PC-3 (cell line): Measurements from ENCODE around the gene GPC5. TPM values are rescaled to one million over a fixed set of nuclear protein-coding genes. Genes with fewer than 3 reads are reported as not detected.

ENCODE experiments used
- ATAC-seq: fragments of 200-7000 bp; cut with Tn5 transposase; 2 replicates; pipeline ENCODE4 v1.9.1; 2020; ENCODE audit warnings: mild to moderate bottlenecking, moderate library complexity
- BruUV-seq: library from RNA; stranded (reverse); fragments of 400-500 nt; replicated peaks from 2 replicates; lab custom pipeline; 2021; lab: Mats Ljungman, UMichigan
- CTCF ChIA-PET: fragments of 300-600 bp; sonication (Branson Sonifier 250); formaldehyde crosslinking; loops from one replicate; lab custom pipeline; 2022; ENCODE audit warnings: antibody characterized with exemption; lab: Charles Lee
- POLR2A ChIA-PET: fragments of 300-600 bp; sonication (Branson Sonifier 250); formaldehyde crosslinking; loops from one replicate; lab custom pipeline; 2022; ENCODE audit warnings: antibody characterized with exemption; ENCODE audit not compliant: unreplicated experiment; lab: Charles Lee
- DNase-seq: peaks from one replicate; pipeline ENCODE4 v3.0.0-alpha.2; 2015
- H2AFZ ChIP-seq: fragments of 300-600 bp; sonication (generic); 2 replicates; pipeline ENCODE4 v1.6.0; 2016; ENCODE audit warnings: antibody characterized with exemption, low read length
- H3F3A ChIP-seq: fragments of 300-600 bp; sonication (generic); one replicate; pipeline ENCODE4 v1.6.0; 2017; ENCODE audit warnings: antibody characterized with exemption, low read length, control low read depth, mild to moderate bottlenecking; ENCODE audit not compliant: unreplicated experiment
- H3K27ac ChIP-seq: fragments of 300-600 bp; sonication (generic); 2 replicates; pipeline ENCODE4 v1.5.1; 2016; ENCODE audit warnings: mild to moderate bottlenecking, low read length
- H3K27me3 ChIP-seq: fragments of 300-600 bp; sonication (generic); 2 replicates; pipeline ENCODE4 v1.6.1; 2016; ENCODE audit warnings: low read length, mixed read lengths
- H3K36me3 ChIP-seq: fragments of 300-600 bp; sonication (generic); 2 replicates; pipeline ENCODE4 v1.6.1; 2016; ENCODE audit warnings: low read depth, mixed run types, low read length, mixed read lengths
- H3K4me1 ChIP-seq: fragments of 300-600 bp; sonication (generic); 2 replicates; pipeline ENCODE4 v1.5.1; 2016; ENCODE audit warnings: low read length; ENCODE audit not compliant: insufficient read depth
- H3K4me2 ChIP-seq: fragments of 300-600 bp; sonication (generic); 2 replicates; pipeline ENCODE4 v1.6.0; 2016; ENCODE audit warnings: low read length
- H3K4me3 ChIP-seq: fragments of 300-600 bp; sonication (generic); 2 replicates; pipeline ENCODE4 v1.5.1; 2016; ENCODE audit warnings: mild to moderate bottlenecking, low read length, mixed read lengths
- H3K79me2 ChIP-seq: fragments of 300-600 bp; sonication (generic); 2 replicates; pipeline ENCODE4 v1.6.1; 2017; ENCODE audit warnings: low read length, mixed read lengths
- H3K9ac ChIP-seq: fragments of 300-600 bp; sonication (generic); 2 replicates; pipeline ENCODE4 v1.6.0; 2016; ENCODE audit warnings: mild to moderate bottlenecking, low read length
- H3K9me2 ChIP-seq: fragments of 300-600 bp; sonication (generic); replicated peaks from 2 replicates; pipeline ENCODE4 v1.6.1; 2016; ENCODE audit warnings: mixed run types, low read length, mixed read lengths
- H3K9me3 ChIP-seq: fragments of 300-600 bp; sonication (generic); 2 replicates; pipeline ENCODE4 v1.6.1; 2016; ENCODE audit warnings: low read length, mixed read lengths
- H4K20me1 ChIP-seq: fragments of 300-600 bp; sonication (generic); 2 replicates; pipeline ENCODE4 v1.6.1; 2016; ENCODE audit warnings: low read length, mixed read lengths
- EZH2 ChIP-seq: fragments of 300-600 bp; sonication (generic); IDR thresholded peaks from one replicate; pipeline ENCODE4 v1.6.1; 2017; ENCODE audit warnings: antibody characterized with exemption, mild to moderate bottlenecking, low read length; ENCODE audit not compliant: unreplicated experiment
- EZH2phosphoT487 ChIP-seq: fragments of 300-600 bp; sonication (generic); IDR thresholded peaks from 2 replicates; pipeline ENCODE4 v1.6.1; 2018; ENCODE audit warnings: mild to moderate bottlenecking, antibody characterized with exemption, low read length, borderline replicate concordance
- intact Hi-C: fragments of 100-400 bp; cut with micrococcal nuclease; formaldehyde crosslinking; loops from 2 replicates; pipeline ENCODE4 v1.9.0; 2023
- total RNA-seq: library from RNA; depleted of rRNA; stranded (reverse); fragments of >200 nt; gene quantifications from 2 replicates; pipeline ENCODE4 v1.2.3, GENCODE V29; 2014
- TF ChIP-seq, protein P1 (sequence below): fragments of 300-600 bp; sonication (generic); conservative IDR thresholded peaks from 2 replicates; pipeline ENCODE4 v1.5.1; 2017; ENCODE audit warnings: antibody characterized with exemption, low read depth, mild to moderate bottlenecking, low read length

Gene GPC5
- total RNA-seq, 1 experiment from 2014 or later: not detected

- H3K4me2 ChIP-seq: no peak overlapping the region
- no TSS peak for BruUV-seq
- H3F3A ChIP-seq: no peaks in the 10 kb centered on the region
- no peaks in the 10 kb centered on the region for H4K20me1 ChIP-seq
- no peak overlapping the region for H3K4me3 ChIP-seq
- H3K9me3 ChIP-seq: no peaks in the 10 kb centered on the region
- H3K36me3 ChIP-seq: no peaks in the 10 kb centered on the region
- DNase-seq (no peak), ATAC-seq (no peak)
- ChIA-PET POLR2A (no interaction called here), CTCF (no interaction called here)
- no peaks in the 10 kb centered on the region for H3K9me2 ChIP-seq
- H3K4me1 ChIP-seq: no peaks in the 10 kb centered on the region
- no peak overlapping the region for H3K27ac ChIP-seq
- no peaks in the 10 kb centered on the region for H3K27me3 ChIP-seq
- H3K9ac ChIP-seq: no peak overlapping the region
- TF ChIP-seq, protein P1, sequence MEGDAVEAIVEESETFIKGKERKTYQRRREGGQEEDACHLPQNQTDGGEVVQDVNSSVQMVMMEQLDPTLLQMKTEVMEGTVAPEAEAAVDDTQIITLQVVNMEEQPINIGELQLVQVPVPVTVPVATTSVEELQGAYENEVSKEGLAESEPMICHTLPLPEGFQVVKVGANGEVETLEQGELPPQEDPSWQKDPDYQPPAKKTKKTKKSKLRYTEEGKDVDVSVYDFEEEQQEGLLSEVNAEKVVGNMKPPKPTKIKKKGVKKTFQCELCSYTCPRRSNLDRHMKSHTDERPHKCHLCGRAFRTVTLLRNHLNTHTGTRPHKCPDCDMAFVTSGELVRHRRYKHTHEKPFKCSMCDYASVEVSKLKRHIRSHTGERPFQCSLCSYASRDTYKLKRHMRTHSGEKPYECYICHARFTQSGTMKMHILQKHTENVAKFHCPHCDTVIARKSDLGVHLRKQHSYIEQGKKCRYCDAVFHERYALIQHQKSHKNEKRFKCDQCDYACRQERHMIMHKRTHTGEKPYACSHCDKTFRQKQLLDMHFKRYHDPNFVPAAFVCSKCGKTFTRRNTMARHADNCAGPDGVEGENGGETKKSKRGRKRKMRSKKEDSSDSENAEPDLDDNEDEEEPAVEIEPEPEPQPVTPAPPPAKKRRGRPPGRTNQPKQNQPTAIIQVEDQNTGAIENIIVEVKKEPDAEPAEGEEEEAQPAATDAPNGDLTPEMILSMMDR: no peak
- no peak for TF ChIP-seq EZH2phosphoT487
- no peak for TF ChIP-seq EZH2
- H3K79me2 ChIP-seq: no peaks in the 10 kb centered on the region
- intact Hi-C loops: no loop called here
- no peak overlapping the region for H2AFZ ChIP-seq
Measured at GRCh38 chr13:91741925-91742324, 343.5 kb downstream of the GPC5 start.

DNA sequence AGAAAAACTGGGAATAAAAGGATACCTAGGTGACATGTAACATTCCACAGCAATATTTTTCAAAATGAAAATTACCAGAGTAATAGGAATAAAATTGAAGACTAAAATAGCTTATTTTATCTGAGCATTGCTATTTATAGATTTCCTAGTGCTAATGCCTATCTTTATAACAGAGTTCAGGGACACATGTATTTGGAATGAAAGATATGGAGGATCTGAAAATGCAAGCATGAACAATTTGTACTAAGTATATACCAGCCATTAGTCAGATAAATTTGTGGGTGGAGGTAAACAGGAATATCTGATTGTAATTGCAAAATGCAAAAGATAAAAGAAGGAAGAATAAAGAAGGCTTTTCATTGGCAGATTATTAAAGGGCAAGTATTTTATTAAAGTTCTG is 345.9 kb downstream of the GPC5 start:
- POLR2A ChIA-PET: no interaction called here
- intact Hi-C loops: no loop called here

GRCh38 chr13:91745967-91746366 is 347.5 kb downstream of the GPC5 start:
- no peaks in the 10 kb centered on the region for H3K36me3 ChIP-seq
- no peak overlapping the region for H3K4me3 ChIP-seq
- CTCF ChIA-PET: no interaction called here
- H3K27me3 ChIP-seq: no peaks in the 10 kb centered on the region
- H3K79me2 ChIP-seq: no peaks in the 10 kb centered on the region
- TF ChIP-seq EZH2 (no peak), EZH2phosphoT487 (no peak)
- TF ChIP-seq, protein P1: no peak
- intact Hi-C loops: no loop called here
- H3K9me2 ChIP-seq: no peaks in the 10 kb centered on the region
- no peaks in the 10 kb centered on the region for H4K20me1 ChIP-seq
- POLR2A ChIA-PET: no interaction called here
- H2AFZ ChIP-seq: no peak overlapping the region
- no peak overlapping the region for H3K9ac ChIP-seq
- H3F3A ChIP-seq: no peaks in the 10 kb centered on the region
- BruUV-seq: no TSS peak
- no peak for ATAC-seq
- no peak overlapping the region for H3K27ac ChIP-seq
- no peaks in the 10 kb centered on the region for H3K4me1 ChIP-seq
- no peak for DNase-seq
- no peaks in the 10 kb centered on the region for H3K9me3 ChIP-seq
- H3K4me2 ChIP-seq: no peak overlapping the region

More for the DNA sequence above, 345.9 kb downstream of the GPC5 start:
- Histone ChIP-seq H3K4me3 (no peak overlapping the region), H4K20me1 (no peaks in the 10 kb centered on the region), H3K9me2 (no peaks in the 10 kb centered on the region), H3K27me3 (no peaks in the 10 kb centered on the region), H3K4me1 (no peaks in the 10 kb centered on the region), H3K27ac (no peak overlapping the region), H3K9ac (no peak overlapping the region), H3K36me3 (no peaks in the 10 kb centered on the region), H3K4me2 (no peak overlapping the region), H3F3A (no peaks in the 10 kb centered on the region), H2AFZ (no peak overlapping the region), H3K79me2 (no peaks in the 10 kb centered on the region), H3K9me3 (no peaks in the 10 kb centered on the region)
- CTCF ChIA-PET: no interaction called here
- no TSS peak for BruUV-seq
- DNase-seq (no peak), ATAC-seq (no peak)
- TF ChIP-seq, protein P1: no peak
- TF ChIP-seq EZH2 (no peak), EZH2phosphoT487 (no peak)
